GM23248 (cell line): ENCODE results near the gene PP2D1. TPM values are rescaled to one million over a fixed set of nuclear protein-coding genes. Genes with fewer than 3 reads are reported as not detected.
A peak's percentile ranks its signal among the peaks of the same experiment; 100 is the strongest.
"Not testable (repeated sequence)": the region's sequence is repeated elsewhere in the genome, so short reads cannot be mapped to it uniquely, and the experiment has no call there.

Experiments used
- DNase-seq: peaks from one replicate; pipeline ENCODE4 v3.0.0-alpha.2; 2015
- H2AFZ ChIP-seq: fragments of 200-600 bp; sonication (generic); 2 replicates; pipeline ENCODE4 v1.6.1; 2016; ENCODE audit warnings: antibody characterized with exemption
- H3F3A ChIP-seq: fragments of 200-600 bp; sonication (generic); 2 replicates; pipeline ENCODE4 v1.6.1; 2016; ENCODE audit warnings: mild to moderate bottlenecking, antibody characterized with exemption, mixed run types; ENCODE audit not compliant: insufficient read depth
- H3K27ac ChIP-seq: fragments of 200-600 bp; sonication (generic); 2 replicates; pipeline ENCODE4 v1.5.1; 2016; ENCODE audit warnings: mild to moderate bottlenecking
- H3K27me3 ChIP-seq: fragments of 200-600 bp; sonication (generic); replicated peaks from 2 replicates; pipeline ENCODE4 v1.6.1; 2016; ENCODE audit warnings: mild to moderate bottlenecking; ENCODE audit not compliant: insufficient read depth
- H3K36me3 ChIP-seq: fragments of 200-600 bp; sonication (generic); 2 replicates; pipeline ENCODE4 v1.6.1; 2016; ENCODE audit warnings: low read depth, mild to moderate bottlenecking
- H3K4me1 ChIP-seq: fragments of 200-600 bp; sonication (generic); 2 replicates; pipeline ENCODE4 v1.6.1; 2016; ENCODE audit warnings: mild to moderate bottlenecking; ENCODE audit not compliant: insufficient read depth
- H3K4me2 ChIP-seq: fragments of 200-600 bp; sonication (generic); one replicate; pipeline ENCODE4 v1.6.1; 2016; ENCODE audit warnings: mild to moderate bottlenecking; ENCODE audit not compliant: unreplicated experiment
- H3K4me3 ChIP-seq: fragments of 200-600 bp; sonication (generic); 2 replicates; pipeline ENCODE4 v1.5.1; 2016; ENCODE audit warnings: mild to moderate bottlenecking
- H3K79me2 ChIP-seq: fragments of 200-600 bp; sonication (generic); 2 replicates; pipeline ENCODE4 v1.6.1; 2016; ENCODE audit warnings: mild to moderate bottlenecking; ENCODE audit not compliant: insufficient read depth
- H3K9ac ChIP-seq: fragments of 200-600 bp; sonication (generic); 2 replicates; pipeline ENCODE4 v1.6.1; 2016; ENCODE audit warnings: mild to moderate bottlenecking
- H3K9me2 ChIP-seq: fragments of 200-600 bp; sonication (generic); 2 replicates; pipeline ENCODE4 v1.6.1; 2016; ENCODE audit warnings: mixed run types, mild to moderate bottlenecking, moderate library complexity; ENCODE audit not compliant: insufficient read depth
- H3K9me3 ChIP-seq: fragments of 200-600 bp; sonication (generic); one replicate; pipeline ENCODE4 v1.6.1; 2017; ENCODE audit warnings: low read depth
- H4K20me1 ChIP-seq: fragments of 200-600 bp; sonication (generic); 2 replicates; pipeline ENCODE4 v1.6.0; 2016; ENCODE audit not compliant: insufficient read depth
- EZH2 ChIP-seq: fragments of 200-600 bp; sonication (generic); IDR thresholded peaks from 2 replicates; pipeline ENCODE4 v1.6.1; 2018; ENCODE audit warnings: antibody characterized with exemption, mild to moderate bottlenecking; ENCODE audit not compliant: insufficient read depth, poor library complexity, severe bottlenecking
- EZH2phosphoT487 ChIP-seq: fragments of 200-600 bp; sonication (generic); IDR thresholded peaks from 2 replicates; pipeline ENCODE4 v1.6.1; 2018; ENCODE audit warnings: antibody characterized with exemption, moderate library complexity, mild to moderate bottlenecking, low read depth; ENCODE audit not compliant: insufficient read depth
- WGBS, 2 experiments: methylation state at CpG; one replicate each; pipeline ENCODE4 v1.1.6; 2015 to 2017; ENCODE audit warnings: low lambda C conversion rate in 2 of 2, low coverage in 1 of 2; ENCODE audit errors: missing lambda C conversion rate in 2 of 2; 5-methylcytosine and 5-hydroxymethylcytosine counted together
- in situ Hi-C: fragments of 300-500 bp; cut with MboI; formaldehyde crosslinking; loops from 2 replicates; pipeline ENCODE4 v1.15.0; 2020
- polyA plus RNA-seq: library from polyadenylated mRNA; unstranded; fragments of >200 nt; fragmentation: Nextera tagmentation; extraction: Ambion mirVana; gene quantifications from 2 replicates; pipeline ENCODE4 v1.2.1, GENCODE V29; 2016
- total RNA-seq: library from RNA; depleted of rRNA; stranded (reverse); fragments of >200 nt; shearing (Covaris generic); gene quantifications from 2 replicates; pipeline ENCODE4 v1.2.3, GENCODE V29; 2014

The PP2D1 gene
- total and polyA plus RNA-seq, 2 experiments from 2014 or later, result 0.16 TPM; not detected in 1

GRCh38 chr3:19997502-19997901 is 14.6 kb downstream of the PP2D1 start:
- no peak for DNase-seq
- Histone ChIP-seq H3K4me1 (no peaks in the 10 kb centered on the region), H2AFZ (no peak overlapping the region), H3K4me3 (no peak overlapping the region), H3F3A (peaks cover 3% of the 10 kb centered on the region; the same call in 1 of the 2 replicates), H3K4me2 (no peak overlapping the region), H3K79me2 (no peaks in the 10 kb centered on the region), H3K9me3 (no peaks in the 10 kb centered on the region), H3K9me2 (no peaks in the 10 kb centered on the region), H3K27ac (no peak overlapping the region), H3K9ac (no peak overlapping the region), H3K36me3 (no peaks in the 10 kb centered on the region), H3K27me3 (no peaks in the 10 kb centered on the region), H4K20me1 (no peaks in the 10 kb centered on the region)
- in situ Hi-C loops, result no loop called here
- WGBS, 2 experiments, result 85% methylated on average over 4 of the region's 4 CpGs
- TF ChIP-seq EZH2 (no peak), EZH2phosphoT487 (no peak)

- no peaks in the 10 kb centered on the region for H3K36me3 ChIP-seq
- no peaks in the 10 kb centered on the region for H3K27me3 ChIP-seq
- peaks cover 3% of the 10 kb centered on the region; the same call in 1 of the 2 replicates for H3F3A ChIP-seq
- no peak for TF ChIP-seq EZH2
- TF ChIP-seq EZH2phosphoT487, result no peak
- in situ Hi-C loops, result no loop called here
- no peaks in the 10 kb centered on the region for H3K9me2 ChIP-seq
- H3K27ac ChIP-seq, result no peak overlapping the region
- no peaks in the 10 kb centered on the region for H3K4me1 ChIP-seq
- H3K9ac ChIP-seq, result no peak overlapping the region
- H3K4me2 ChIP-seq, result no peak overlapping the region
- no peaks in the 10 kb centered on the region for H3K79me2 ChIP-seq
- WGBS, 2 experiments, result 90% methylated on average over 2 of the region's 2 CpGs
- DNase-seq, result peak; percentile 8
- no peak overlapping the region for H2AFZ ChIP-seq
- no peak overlapping the region for H3K4me3 ChIP-seq
- no peaks in the 10 kb centered on the region for H3K9me3 ChIP-seq
- no peaks in the 10 kb centered on the region for H4K20me1 ChIP-seq
These were observed 17.3 kb downstream of the PP2D1 start for GRCh38 chr3:19994796-19995195.

GRCh38 chr3:19988904-19989303 is 23.2 kb downstream of the PP2D1 start:
- 94 to 98% methylated on average over 8 of the region's 8 CpGs for WGBS, 2 experiments
- H3K9me2 ChIP-seq, in situ Hi-C loops, H3K9me3 ChIP-seq, H3K4me1 ChIP-seq, H3K27me3 ChIP-seq, H4K20me1 ChIP-seq, H3K4me3 ChIP-seq, H3K27ac ChIP-seq, H3K4me2 ChIP-seq, H3K9ac ChIP-seq, DNase-seq, H2AFZ ChIP-seq, H3F3A ChIP-seq: not testable (repeated sequence)
- Histone ChIP-seq H3K36me3 (peaks cover 15% of the 10 kb centered on the region), H3K79me2 (peaks cover 15% of the 10 kb centered on the region; the same call in 1 of the 2 replicates)

- peaks cover 27% of the 10 kb centered on the region for H4K20me1 ChIP-seq
- no peaks in the 10 kb centered on the region for H3K9me3 ChIP-seq
- no peak overlapping the region for H3K4me3 ChIP-seq
- H3K4me1 ChIP-seq, result peaks cover 17% of the 10 kb centered on the region
- DNase-seq, result peak; percentile 46
- H3K36me3 ChIP-seq, result peaks cover 35% of the 10 kb centered on the region
- no peaks in the 10 kb centered on the region for H3K9me2 ChIP-seq
- peak overlapping the region; percentile 5 for H3K4me2 ChIP-seq
- in situ Hi-C loops, result no loop called here
- H3F3A ChIP-seq, result peaks cover 21% of the 10 kb centered on the region
- no peak for TF ChIP-seq EZH2phosphoT487
- TF ChIP-seq EZH2, result no peak
- no peaks in the 10 kb centered on the region for H3K27me3 ChIP-seq
- WGBS, 2 experiments, result 38 to 47% methylated on average over 3 of the region's 3 CpGs
- no peak overlapping the region for H3K9ac ChIP-seq
- H3K79me2 ChIP-seq, result peaks cover 98% of the 10 kb centered on the region
- H2AFZ ChIP-seq, result no peak overlapping the region
- no peak overlapping the region; the same call in 1 of the 2 replicates for H3K27ac ChIP-seq
These were observed 40.0 kb downstream of the PP2D1 start for GRCh38 chr3:19972054-19972453.

GRCh38 chr3:19970327-19970726 is 41.7 kb downstream of the PP2D1 start:
- Histone ChIP-seq H3K4me1 (peaks cover 17% of the 10 kb centered on the region), H3K9me2 (no peaks in the 10 kb centered on the region), H3K27ac (no peak overlapping the region), H3K36me3 (peaks cover 23% of the 10 kb centered on the region), H3K4me2 (no peak overlapping the region), H3K79me2 (peaks cover 100% of the 10 kb centered on the region), H4K20me1 (peaks cover 27% of the 10 kb centered on the region), H2AFZ (no peak overlapping the region), H3K27me3 (no peaks in the 10 kb centered on the region), H3K9ac (no peak overlapping the region), H3K9me3 (no peaks in the 10 kb centered on the region), H3K4me3 (no peak overlapping the region), H3F3A (peaks cover 20% of the 10 kb centered on the region)
- in situ Hi-C loops, result no loop called here
- WGBS, 2 experiments, result 86 to 88% methylated on average over 8 of the region's 8 CpGs
- DNase-seq, result no peak
- TF ChIP-seq EZH2 (no peak), EZH2phosphoT487 (no peak)
